B cell (primary cell): ENCODE results near the gene IL17REL. TPM values are rescaled to one million over a fixed set of nuclear protein-coding genes. Genes with fewer than 3 reads are reported as not detected.

Experiments
- ATAC-seq: fragments of 200-7000 bp; cut with Tn5 transposase; one replicate; pipeline ENCODE4 v1.10.0; 2021; ENCODE audit warnings: low read depth, mild to moderate bottlenecking, moderate number of reproducible peaks, moderate library complexity
- CTCF ChIA-PET: fragments of 350-600 bp; sonication (Branson Sonifier 250); formaldehyde crosslinking; loops from one replicate; lab custom pipeline; 2021; ENCODE audit warnings: antibody characterized with exemption, inconsistent platforms; lab: Charles Lee
- POLR2A ChIA-PET: fragments of 350-600 bp; sonication (Branson Sonifier 250); formaldehyde crosslinking; loops from one replicate; lab custom pipeline; 2021; ENCODE audit warnings: antibody characterized with exemption; lab: Charles Lee
- DNase-seq: peaks from one replicate; pipeline ENCODE4 v3.0.0; 2013
- H2AFZ ChIP-seq: 2 replicates; pipeline ENCODE4 v1.6.1; 2012; ENCODE audit warnings: mild to moderate bottlenecking, low read depth, low read length; ENCODE audit not compliant: insufficient read depth, poor library complexity, severe bottlenecking
- H3K27ac ChIP-seq, 2 donors: 1 replicate in 1 of 2; 2 replicates in 1 of 2; pipeline ENCODE4 v1.5.1; 2012 to 2013; ENCODE audit warnings: low read length in 2 of 2, mild to moderate bottlenecking in 2 of 2, moderate library complexity in 1 of 2
- H3K27me3 ChIP-seq, 4 experiments: fragments of 200-600 bp in 1 of 4; sonication (generic) in 1 of 4; replicated peaks in 1 of 4; 1 replicate in 2 of 4; 2 replicates in 2 of 4; pipeline versions ENCODE4 v1.6.1 to v1.7.0; 2013 to 2016; ENCODE audit warnings: low read length in 3 of 4, mild to moderate bottlenecking in 2 of 4, mixed read lengths in 1 of 4, moderate library complexity in 1 of 4; ENCODE audit not compliant: insufficient read depth in 4 of 4, control insufficient read depth in 3 of 4; ENCODE audit errors: control extremely low read depth in 1 of 4
- H3K36me3 ChIP-seq, 2 experiments: replicated peaks in 1 of 2; 1 replicate in 1 of 2; 2 replicates in 1 of 2; pipeline versions ENCODE4 v1.6.1 to v1.7.1; 2013; ENCODE audit warnings: low read length in 1 of 2; ENCODE audit not compliant: insufficient read depth in 2 of 2, control insufficient read depth in 1 of 2; ENCODE audit errors: control extremely low read depth in 1 of 2, extremely low read depth in 1 of 2
- H3K4me1 ChIP-seq, 2 donors: fragments of 200-600 bp in 1 of 2; sonication (generic) in 1 of 2; 1 replicate in 1 of 2; 2 replicates in 1 of 2; pipeline versions ENCODE4 v1.5.1 to v1.6.1; 2013 to 2017; ENCODE audit warnings: low read length in 2 of 2; ENCODE audit not compliant: control insufficient read depth in 2 of 2, insufficient read depth in 2 of 2
- H3K4me2 ChIP-seq: replicated peaks from 2 replicates; pipeline ENCODE3; 2012; ENCODE audit warnings: mild to moderate bottlenecking, low read depth, low read length; ENCODE audit not compliant: poor library complexity, severe bottlenecking
- H3K4me3 ChIP-seq, 5 experiments: fragments of 200-600 bp in 1 of 5; sonication (generic) in 1 of 5; 1 replicate in 3 of 5; 2 replicates in 2 of 5; pipeline versions ENCODE4 v1.5.1 to v1.7.0; 2011 to 2016; ENCODE audit warnings: low read length in 4 of 5, mild to moderate bottlenecking in 4 of 5, low read depth in 2 of 5, control low read depth in 1 of 5, moderate library complexity in 1 of 5; ENCODE audit not compliant: insufficient read depth in 1 of 5; ENCODE audit errors: control extremely low read depth in 1 of 5, extremely low read depth in 1 of 5
- H3K79me2 ChIP-seq: fragments of 200-600 bp; sonication (generic); one replicate; pipeline ENCODE4 v1.6.0; 2016; ENCODE audit warnings: low read length; ENCODE audit not compliant: control insufficient read depth, insufficient read depth
- H3K9ac ChIP-seq: fragments of 200-600 bp; sonication (generic); 2 replicates; pipeline ENCODE4 v1.6.1; 2017; ENCODE audit warnings: mild to moderate bottlenecking, low read length, moderate library complexity
- H3K9me3 ChIP-seq, 3 donors: one replicate each; pipeline versions ENCODE4 v1.6.1 to v1.7.1; 2013; ENCODE audit warnings: low read length in 2 of 3; ENCODE audit not compliant: control insufficient read depth in 2 of 3, insufficient read depth in 1 of 3; ENCODE audit errors: control extremely low read depth in 1 of 3
- H4K20me1 ChIP-seq: 2 replicates; pipeline ENCODE4 v1.6.0; 2012; ENCODE audit warnings: mild to moderate bottlenecking, low read length; ENCODE audit not compliant: insufficient read depth, control insufficient read depth, poor library complexity, severe bottlenecking
- H3K27ac Mint-ChIP-seq: one replicate; pipeline ENCODE4 v1.8.0; 2021; ENCODE audit warnings: mixed read lengths
- H3K27me3 Mint-ChIP-seq: one replicate; pipeline ENCODE4 v1.8.0; 2021; ENCODE audit warnings: mixed read lengths
- H3K4me1 Mint-ChIP-seq: one replicate; pipeline ENCODE4 v1.8.0; 2021; ENCODE audit warnings: mixed read lengths
- H3K4me3 Mint-ChIP-seq: one replicate; pipeline ENCODE4 v1.8.0; 2021; ENCODE audit warnings: mixed read lengths
- H3K9me3 Mint-ChIP-seq: one replicate; pipeline ENCODE4 v1.8.0; 2022; ENCODE audit warnings: mixed read lengths; ENCODE audit not compliant: insufficient read depth
- CTCF ChIP-seq: fragments of 200-600 bp; IDR thresholded peaks from one replicate; pipeline ENCODE4 v1.8.0; 2022; ENCODE audit warnings: antibody characterized with exemption, mild to moderate bottlenecking
- EZH2 ChIP-seq: IDR thresholded peaks from 2 replicates; pipeline ENCODE4 v1.6.1; 2012; ENCODE audit warnings: borderline replicate concordance, low read depth, mild to moderate bottlenecking, moderate library complexity, low read length; ENCODE audit not compliant: insufficient read depth, poor library complexity, severe bottlenecking
- WGBS: methylation state at CpG from one replicate; pipeline ENCODE4 v1.1.5; 2013; ENCODE audit warnings: missing lambda C conversion rate; ENCODE audit not compliant: insufficient coverage; 5-methylcytosine and 5-hydroxymethylcytosine counted together
- intact Hi-C: fragments of 100-400 bp; cut with micrococcal nuclease; formaldehyde crosslinking; loops from one replicate; pipeline ENCODE4 v1.10.0; 2022
- polyA plus RNA-seq: library from polyadenylated mRNA; depleted of rRNA; stranded (reverse); fragments of >200 nt; gene quantifications from 2 replicates; pipeline ENCODE4 v1.2.3, GENCODE V29; 2012
- total RNA-seq, 2 donors: library from RNA; stranded (reverse); fragments of 120-200 nt in 1 of 2; gene quantifications; 1 replicate in 1 of 2; 2 replicates in 1 of 2; pipeline versions ENCODE4 v1.2.3 to v1.2.4, GENCODE V29; 2013 to 2022

The IL17REL gene
- total and polyA plus RNA-seq, 2 donors (not counting 1 experiment from before 2014, with no cell fraction given), result 0.09 to 0.10 TPM

GRCh38 chr22:49976439-49977175, 36.0 kb downstream of the IL17REL start:
- H3K9ac ChIP-seq, result no peak overlapping the region
- TF ChIP-seq CTCF, result no peak
- no peak for TF ChIP-seq EZH2
- 48% methylated on average over 11 of the region's 15 CpGs for WGBS
- H2AFZ ChIP-seq, result no peak overlapping the region
- peak overlapping the region; percentile 59 for H3K4me2 ChIP-seq
- ChIA-PET POLR2A (interaction anchor here (0.7 to 2.1 kb wide), 5 partner anchors 9 to 60 kb away, joined by 3 to 11 read pairs (median 4); no protein-coding TSS in a partner anchor), CTCF (interaction anchor here (0.6 to 1.4 kb wide), 5 partner anchors 14 to 55 kb away, joined by 3 to 4 read pairs (median 4); no protein-coding TSS in a partner anchor)
- peak; percentile 84 for DNase-seq
- intact Hi-C loops, result loop anchor here (2.0 kb wide), 1 partner anchor 16 kb away; the partner anchor contains the start of gene PIM3
- peaks cover 3% of the 10 kb centered on the region for H3K79me2 ChIP-seq
- peak overlapping the region; percentile 45 to 46 for H3K27ac ChIP-seq
- H3K9me3 Mint-ChIP-seq, result peaks cover 8% of the 10 kb centered on the region
- peak overlapping the region; percentile 75 for H3K27ac Mint-ChIP-seq
- H3K36me3 ChIP-seq, result no peaks in the 10 kb centered on the region
- ATAC-seq, result peak; percentile 62
- peaks cover 20% of the 10 kb centered on the region for H3K4me1 Mint-ChIP-seq
- peaks cover 7% of the 10 kb centered on the region for H3K27me3 Mint-ChIP-seq
- no peaks in the 10 kb centered on the region for H3K27me3 ChIP-seq
- peaks cover 4 to 7% (median 5%) of the 10 kb centered on the region in 3 donors for H3K9me3 ChIP-seq
- no peaks in the 10 kb centered on the region for H4K20me1 ChIP-seq
- peak overlapping the region; percentile 53 for H3K4me3 Mint-ChIP-seq
- H3K4me1 ChIP-seq, result peaks cover 21 to 34% of the 10 kb centered on the region in 2 donors
- H3K4me3 ChIP-seq, result no peak overlapping the region
